ENCODE results near the gene CNIH4.
"Not testable (repeated sequence)": the region's sequence is repeated elsewhere in the genome, so short reads cannot be mapped to it uniquely, and the experiment has no call there.

Gene CNIH4

GRCh38 chr1:224356685-224357625 is at the start of gene CNIH4:
Gene CNIH4 (plus strand): TSS chr1:224356879. CDS start chr1:224356925, 46 bp downstream.
- peak; percentile 70 to 82 for DNase-seq (ENCODE audit: low read depth in 2 of 2)

- no peak for DNase-seq (ENCODE audit: low read depth in 2 of 2)
These were observed 48.6 kb upstream of the CNIH4 start for GRCh38 chr1:224308064-224308463.

- DNase-seq (ENCODE audit: low read depth in 2 of 2) = not testable (repeated sequence)
These were observed 45.2 kb upstream of the CNIH4 start for GRCh38 chr1:224311503-224311902.

- DNase-seq (ENCODE audit: low read depth in 2 of 2) = no peak
These were observed 44.7 kb upstream of the CNIH4 start for GRCh38 chr1:224312025-224312424.

- no peak for DNase-seq (ENCODE audit: low read depth in 2 of 2)
These were observed 39.2 kb upstream of the CNIH4 start for GRCh38 chr1:224317383-224318045.

GRCh38 chr1:224321706-224322105 is 35.0 kb upstream of the CNIH4 start:
- no peak for DNase-seq (ENCODE audit: low read depth in 2 of 2)

- DNase-seq (ENCODE audit: low read depth in 2 of 2) = no peak
These were observed 30.7 kb upstream of the CNIH4 start for GRCh38 chr1:224325959-224326358.

GRCh38 chr1:224328644-224329043 is 28.0 kb upstream of the CNIH4 start:
- DNase-seq (ENCODE audit: low read depth in 2 of 2) = no peak

GRCh38 chr1:224329484-224329841 is 27.2 kb upstream of the CNIH4 start:
- DNase-seq (ENCODE audit: low read depth in 2 of 2) = no peak

GRCh38 chr1:224329842-224330753 is 26.6 kb upstream of the CNIH4 start, which contains the start of gene NVL:
Gene NVL (minus strand): TSS chr1:224330172. CDS start chr1:224330127, 45 bp downstream.
- DNase-seq (ENCODE audit: low read depth in 2 of 2) = peak; percentile 51 to 59

- no peak for DNase-seq (ENCODE audit: low read depth in 2 of 2)
These were observed 25.4 kb upstream of the CNIH4 start for GRCh38 chr1:224331326-224331725.

- no peak for DNase-seq (ENCODE audit: low read depth in 2 of 2)
These were observed 24.9 kb upstream of the CNIH4 start for GRCh38 chr1:224331824-224332223.

GRCh38 chr1:224333309-224333926 is 23.3 kb upstream of the CNIH4 start:
- DNase-seq (ENCODE audit: low read depth in 2 of 2) = no peak

- no peak for DNase-seq (ENCODE audit: low read depth in 2 of 2)
These were observed 22.5 kb upstream of the CNIH4 start for GRCh38 chr1:224333939-224334786.

GRCh38 chr1:224338150-224338838 is 18.4 kb upstream of the CNIH4 start:
- no peak for DNase-seq (ENCODE audit: low read depth in 2 of 2)

- no peak for DNase-seq (ENCODE audit: low read depth in 2 of 2)
These were observed 17.1 kb upstream of the CNIH4 start for GRCh38 chr1:224339442-224340033.

GRCh38 chr1:224340453-224341384 is 16.0 kb upstream of the CNIH4 start:
- DNase-seq (ENCODE audit: low read depth in 2 of 2) = not testable (repeated sequence)

GRCh38 chr1:224343679-224344078 is 13.0 kb upstream of the CNIH4 start:
- DNase-seq (ENCODE audit: low read depth in 2 of 2) = no peak

All from stimulated activated CD8-positive, alpha-beta memory T cell treated with anti-CD3 and anti-CD28 coated beads, Interleukin-7, amount 100 ng/mL, for 1 hour (primary cell).